Stimulated activated CD4-positive, alpha-beta T cell treated with anti-CD3 and anti-CD28 coated beads, Interleukin-4, amount 100 ng/mL, for 24 hours (primary cell): Measurements from ENCODE around the gene MYPN.
"Not testable (repeated sequence)": the region's sequence is repeated elsewhere in the genome, so short reads cannot be mapped to it uniquely, and the experiment has no call there.

Source experiments
- DNase-seq: peaks from one replicate; pipeline ENCODE4 v3.0.0-alpha.2; 2020

Gene MYPN

GRCh38 chr10:68135922-68136792, 26.9 kb downstream of the MYPN start:
- no peak for DNase-seq

- no peak for DNase-seq
Measured at GRCh38 chr10:68137171-68137570, 27.9 kb downstream of the MYPN start.

- DNase-seq = no peak
Measured at GRCh38 chr10:68138526-68138925, 29.2 kb downstream of the MYPN start.

- DNase-seq = no peak
Measured at GRCh38 chr10:68139448-68140272, 30.4 kb downstream of the MYPN start.

GRCh38 chr10:68142761-68143160, 33.5 kb downstream of the MYPN start:
- no peak for DNase-seq

GRCh38 chr10:68144709-68145108, 35.4 kb downstream of the MYPN start:
- no peak for DNase-seq

GRCh38 chr10:68145705-68146104, 36.4 kb downstream of the MYPN start:
- no peak for DNase-seq

GRCh38 chr10:68146133-68146532, 36.8 kb downstream of the MYPN start:
- no peak for DNase-seq

- DNase-seq = no peak
Measured at GRCh38 chr10:68151453-68151852, 42.2 kb downstream of the MYPN start.

- DNase-seq = no peak
Measured at GRCh38 chr10:68153473-68154210, 44.4 kb downstream of the MYPN start.

GRCh38 chr10:68154211-68154497, 44.9 kb downstream of the MYPN start:
- no peak for DNase-seq

GRCh38 chr10:68155615-68156210, 46.4 kb downstream of the MYPN start:
- no peak for DNase-seq

- peak; percentile 69 for DNase-seq
Measured at GRCh38 chr10:68156373-68157185, 47.3 kb downstream of the MYPN start.

GRCh38 chr10:68157522-68157921, 48.2 kb downstream of the MYPN start:
- not testable (repeated sequence) for DNase-seq

GRCh38 chr10:68158031-68158430, 48.7 kb downstream of the MYPN start:
- no peak for DNase-seq

GRCh38 chr10:68163735-68164134, 54.4 kb downstream of the MYPN start:
- DNase-seq = no peak

- no peak for DNase-seq
Measured at GRCh38 chr10:68165643-68166042, 56.4 kb downstream of the MYPN start.

- DNase-seq = no peak
Measured at GRCh38 chr10:68166871-68167585, 57.7 kb downstream of the MYPN start.

- no peak for DNase-seq
Measured at GRCh38 chr10:68167586-68168189, 58.4 kb downstream of the MYPN start.

GRCh38 chr10:68171539-68172080, 62.3 kb downstream of the MYPN start:
- DNase-seq = no peak

- DNase-seq = no peak
Measured at GRCh38 chr10:68172324-68172723, 63.0 kb downstream of the MYPN start.
